GF-D8 (cell line): Measurements from ENCODE around the gene CHD5.

Source experiments
- DNase-seq: peaks from one replicate; lab custom pipeline; 2025; lab: John Stamatoyannopoulos, UW

The CHD5 gene

DNA sequence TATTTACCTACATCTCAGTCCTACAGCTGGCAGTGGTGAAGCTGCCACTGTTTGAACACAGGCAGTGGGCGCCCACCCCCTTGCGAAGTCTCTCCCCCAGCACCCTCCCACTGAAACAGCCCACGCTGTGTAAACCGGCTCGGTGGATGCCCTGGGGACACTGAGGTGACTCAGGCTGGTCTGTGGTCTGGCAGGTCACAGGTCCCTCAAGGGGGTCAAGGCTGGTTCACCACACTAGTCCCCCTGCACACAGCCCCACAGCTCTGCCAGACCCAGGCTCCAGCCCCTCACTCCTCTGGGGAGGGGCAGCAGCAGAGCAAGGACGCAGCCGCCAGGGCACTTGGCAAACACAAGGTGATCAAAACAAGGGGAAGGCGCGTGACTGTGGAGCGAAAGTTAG lies 7.6 kb downstream of the CHD5 start:
- DNase-seq = no peak

DNA sequence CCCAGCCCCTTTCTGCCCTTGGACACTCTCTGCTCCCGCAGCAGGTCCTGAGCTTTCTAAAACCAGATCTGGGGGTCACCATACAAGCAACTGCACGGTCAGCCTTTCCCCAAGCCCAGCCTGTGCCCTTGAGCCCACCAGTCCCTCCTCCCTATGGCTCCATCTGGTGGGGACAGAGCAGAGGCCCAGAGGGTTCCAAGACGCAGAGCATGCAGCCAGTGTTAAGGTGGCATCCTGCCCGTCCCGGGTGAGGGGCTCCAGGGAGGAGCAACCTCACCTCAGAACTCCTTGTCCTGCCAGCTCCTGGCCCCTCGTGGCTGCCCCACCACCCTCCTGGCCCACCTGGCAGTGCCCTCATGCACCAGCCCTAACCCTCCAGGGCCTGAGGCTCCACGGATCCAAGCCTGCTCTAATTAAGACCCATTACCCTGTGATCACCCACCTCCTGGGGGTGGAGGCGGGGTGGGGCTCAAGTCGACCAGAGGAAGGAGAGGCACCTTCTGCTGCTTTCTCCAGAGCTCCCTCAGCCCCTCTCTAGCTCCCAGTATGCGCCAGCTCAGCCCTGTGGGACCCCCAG lies 8.5 kb downstream of the CHD5 start:
- DNase-seq = peak; percentile 43

DNA sequence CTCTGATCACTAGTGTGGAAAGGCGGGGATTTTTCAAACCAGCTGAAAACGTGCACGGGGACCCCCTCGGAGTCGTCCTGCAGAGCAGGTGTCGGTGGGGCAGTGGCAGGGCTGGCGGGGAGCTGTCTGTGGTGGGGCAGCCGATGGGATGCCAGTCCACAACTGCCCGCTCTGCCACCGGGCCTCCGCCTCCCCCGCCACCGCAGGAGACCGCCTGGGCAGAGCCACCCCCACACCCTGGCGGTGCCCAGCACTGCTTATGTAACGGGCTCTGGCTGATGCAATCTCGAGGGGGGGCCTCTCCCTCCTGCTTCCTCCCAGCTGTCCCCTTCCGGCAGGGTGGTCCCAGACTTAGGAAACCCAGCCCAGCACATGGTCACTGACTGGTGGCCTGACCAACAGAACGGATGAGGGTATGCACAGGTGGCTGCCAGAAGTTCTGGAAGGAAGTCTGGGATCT lies 9.3 kb downstream of the CHD5 start:
- DNase-seq = peak; percentile 63

- no peak for DNase-seq
Observed at GRCh38 chr1:6170116-6170741, 9.9 kb downstream of the CHD5 start.

DNA sequence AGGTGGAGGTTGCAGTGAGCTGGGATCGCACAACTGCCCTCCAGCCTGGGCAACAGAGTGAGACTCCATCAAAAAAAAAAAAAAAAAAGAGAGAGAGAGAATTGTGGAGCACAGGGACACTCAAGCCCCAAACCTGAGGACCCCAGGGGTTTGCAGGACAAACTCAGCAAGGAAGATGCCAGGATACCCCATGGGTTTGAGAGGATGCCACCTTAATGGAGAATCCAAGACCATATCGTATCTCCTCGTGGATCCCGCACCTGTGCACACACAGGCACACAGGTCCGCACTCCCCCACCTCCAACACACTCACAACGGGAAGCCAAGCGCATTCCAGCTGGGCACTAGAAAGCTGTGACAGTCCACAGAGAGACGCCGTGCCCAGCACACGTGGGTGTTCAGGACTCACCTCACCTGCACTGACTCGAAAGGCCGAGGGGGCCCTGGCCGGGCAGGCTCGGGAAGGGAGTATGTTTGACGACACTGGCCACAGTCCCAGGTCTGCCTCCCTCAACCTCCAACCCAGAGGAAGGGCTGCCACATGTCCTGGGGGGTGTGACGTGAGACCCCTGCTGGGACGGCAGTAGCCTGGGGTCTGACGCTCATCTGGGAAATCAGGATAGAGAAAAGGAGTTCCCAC lies 11.1 kb downstream of the CHD5 start:
- no peak for DNase-seq

GRCh38 chr1:6167391-6168303 lies 12.5 kb downstream of the CHD5 start:
- no peak for DNase-seq

GRCh38 chr1:6166655-6167390 lies 13.3 kb downstream of the CHD5 start:
- DNase-seq = no peak

GRCh38 chr1:6166221-6166620 lies 13.9 kb downstream of the CHD5 start:
- DNase-seq = no peak

DNA sequence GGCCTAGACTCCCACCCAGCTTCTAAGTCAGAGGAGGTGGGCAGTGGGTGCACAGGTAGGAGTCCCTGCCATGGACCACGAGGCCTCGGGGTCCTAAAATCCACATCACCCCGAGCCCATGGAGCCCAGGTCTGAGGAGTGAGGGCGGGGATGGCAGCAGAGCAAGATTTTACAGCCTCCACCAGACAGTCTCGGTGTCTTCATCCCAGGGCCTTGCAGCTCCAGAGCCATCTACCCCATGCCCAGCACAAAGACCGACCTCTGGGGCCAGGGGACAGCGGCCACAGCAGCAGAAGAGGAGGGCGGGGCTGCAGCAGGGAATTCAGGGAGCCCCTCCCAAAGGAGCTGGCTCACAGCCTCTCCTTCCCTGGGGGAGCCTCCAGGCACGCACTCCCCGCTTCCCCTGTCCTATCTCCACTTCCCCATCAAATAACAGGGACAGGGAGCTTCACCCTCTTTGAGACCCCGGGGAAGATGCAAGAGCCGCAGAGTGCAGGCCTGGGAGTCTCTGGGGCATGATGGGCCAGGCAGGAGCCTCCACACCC lies 14.6 kb downstream of the CHD5 start:
- DNase-seq = no peak

DNA sequence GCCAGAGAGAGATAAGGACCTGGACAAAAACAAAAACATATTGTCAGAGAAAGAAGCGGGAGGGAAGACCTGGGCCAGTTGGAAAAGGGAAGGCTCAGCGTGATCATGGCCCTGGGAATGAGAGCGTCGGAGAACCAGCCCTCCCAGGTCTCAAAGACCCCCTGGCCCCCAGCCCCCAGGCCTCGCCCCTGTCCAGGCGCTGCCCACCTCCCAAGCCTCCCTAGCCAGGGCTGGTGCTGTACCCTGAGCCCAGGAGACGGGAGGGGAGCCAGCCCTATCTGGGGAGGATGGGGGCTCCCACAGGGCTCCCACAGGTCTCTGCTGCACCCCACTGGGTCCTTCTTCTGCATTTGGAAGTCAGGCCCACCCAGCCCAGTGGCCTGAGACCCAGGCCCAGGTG lies 15.1 kb downstream of the CHD5 start:
- DNase-seq = no peak

GRCh38 chr1:6163973-6164617 lies 16.0 kb downstream of the CHD5 start:
- DNase-seq = no peak

GRCh38 chr1:6163191-6163972 lies 16.7 kb downstream of the CHD5 start:
- no peak for DNase-seq

DNA sequence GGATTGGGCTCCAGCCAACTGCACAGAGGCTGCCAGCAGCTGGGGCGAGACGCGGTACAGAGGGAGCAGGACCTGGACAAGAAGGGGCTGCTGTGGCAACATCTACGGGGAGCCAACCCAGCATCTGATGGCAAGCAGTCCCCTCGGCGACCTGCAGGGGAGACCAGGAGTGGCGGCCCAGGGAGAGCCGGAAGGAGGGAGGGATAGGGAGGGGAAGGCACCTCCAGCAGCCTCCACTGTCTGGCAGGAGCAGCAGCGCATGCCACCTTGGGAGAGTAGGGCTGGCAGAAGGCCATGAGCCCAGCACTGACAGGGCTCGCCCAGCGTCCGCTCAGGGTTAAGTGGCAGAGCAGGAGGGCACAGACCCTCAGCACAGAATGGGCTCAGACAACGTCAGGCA lies 17.3 kb downstream of the CHD5 start:
- DNase-seq = no peak

- DNase-seq = no peak
Observed at GRCh38 chr1:6162341-6162740, 17.8 kb downstream of the CHD5 start.

DNA sequence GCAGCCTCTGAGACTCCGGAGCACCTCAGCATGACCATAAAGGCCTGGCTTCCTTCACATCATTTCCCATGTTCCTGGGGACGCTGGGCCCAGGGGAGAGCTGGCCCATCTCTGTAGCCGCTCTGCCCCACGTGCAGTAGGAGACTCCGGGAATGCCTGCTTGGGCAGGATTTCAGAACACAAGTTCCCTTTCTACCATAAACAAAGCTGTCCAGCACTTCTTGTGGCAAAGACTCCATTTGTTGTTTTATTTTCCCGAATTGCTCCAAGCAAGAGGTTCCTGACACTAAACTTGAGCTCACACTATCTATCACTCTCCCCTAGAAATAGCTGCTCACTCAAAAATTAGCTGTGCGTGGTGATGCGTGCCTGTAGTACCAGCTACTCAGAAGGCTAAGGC lies 21.9 kb downstream of the CHD5 start:
- no peak for DNase-seq

- no peak for DNase-seq
Observed at GRCh38 chr1:6157528-6158174, 22.5 kb downstream of the CHD5 start.

GRCh38 chr1:6157132-6157527 lies 23.0 kb downstream of the CHD5 start:
- no peak for DNase-seq

DNA sequence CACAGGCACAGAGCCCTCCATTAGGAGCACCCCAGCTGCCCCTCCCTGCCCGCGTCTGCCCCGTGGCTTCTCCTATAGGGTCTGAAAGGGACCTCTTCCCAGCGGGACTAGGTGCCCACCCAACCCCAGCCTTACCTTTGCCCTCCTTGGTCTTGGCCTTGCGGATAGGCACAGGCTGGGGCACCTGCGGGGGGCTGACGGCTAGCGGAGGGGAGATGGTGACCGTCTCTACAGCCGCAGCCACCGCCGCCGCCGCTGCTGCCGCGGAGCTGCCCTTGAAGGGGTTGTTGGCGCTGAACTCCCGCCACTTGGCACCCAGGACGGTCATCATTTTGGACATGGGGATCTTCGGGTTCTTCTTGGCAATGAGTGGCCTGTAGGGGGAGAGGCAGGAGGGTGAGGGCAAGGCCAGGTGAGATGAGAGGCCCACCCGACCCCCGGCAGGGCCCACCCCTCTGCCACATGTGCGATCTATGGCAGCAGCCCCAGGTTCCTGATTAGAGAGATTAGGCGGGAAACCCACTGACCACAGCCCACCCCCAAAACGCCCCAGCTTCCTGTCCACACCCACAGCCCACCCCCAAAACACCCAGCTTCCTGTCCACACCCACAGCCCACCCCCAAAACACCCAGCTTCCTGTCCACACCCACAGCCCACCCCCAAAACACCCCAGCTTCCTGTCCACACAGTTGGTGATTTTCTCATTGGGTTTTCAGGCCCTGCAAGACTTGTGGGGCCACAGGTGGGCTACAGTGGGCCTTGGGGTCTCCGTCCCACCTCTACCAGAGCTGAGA lies 25.4 kb downstream of the CHD5 start:
- no peak for DNase-seq

DNA sequence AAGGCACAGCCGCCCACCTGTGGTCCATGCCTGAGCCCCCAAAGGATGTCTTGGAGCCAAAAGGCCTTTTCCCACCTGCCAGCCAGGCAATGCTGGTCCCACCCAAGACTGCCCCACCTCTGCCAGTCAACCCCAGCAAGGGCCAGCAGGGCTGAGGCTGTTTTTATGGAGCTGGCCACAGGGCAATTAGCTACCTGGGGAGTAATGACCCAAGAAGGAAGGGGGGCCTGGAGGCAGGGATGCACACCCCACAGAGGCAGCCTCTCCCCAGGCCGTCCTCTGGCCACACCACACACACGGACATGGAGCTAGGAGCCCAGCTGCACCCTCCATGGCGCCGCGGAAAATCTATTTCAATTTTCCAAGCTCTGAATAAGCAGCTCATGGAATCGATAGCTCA lies 27.2 kb downstream of the CHD5 start:
- no peak for DNase-seq
